HepG2 (cell line): ENCODE results near the gene COX6B1. TPM values are rescaled to one million over a fixed set of nuclear protein-coding genes. Genes with fewer than 3 reads are reported as not detected.

ENCODE experiments used
- DMAP1 ChIP-seq: IDR thresholded peaks from 2 replicates; pipeline ENCODE4 v1.6.1; 2016
- FOXC1 ChIP-seq: sonication (generic); formaldehyde crosslinking; IDR thresholded peaks from 2 replicates; pipeline ENCODE4 v1.8.0; 2022; ENCODE audit warnings: mild to moderate bottlenecking, missing genetic modification reagents, borderline replicate concordance
- HDAC1 ChIP-seq: sonication (generic); formaldehyde crosslinking; IDR thresholded peaks from 2 replicates; pipeline ENCODE4 v1.5.1; 2020; ENCODE audit warnings: mild to moderate bottlenecking, missing genetic modification reagents
- HMGA1 ChIP-seq: sonication (generic); formaldehyde crosslinking; conservative IDR thresholded peaks from 2 replicates; pipeline ENCODE4 v1.4.0; 2020; ENCODE audit warnings: missing genetic modification reagents
- MLLT10 ChIP-seq: sonication (generic); formaldehyde crosslinking; IDR thresholded peaks from 2 replicates; pipeline ENCODE4 v1.4.0; 2020; ENCODE audit warnings: missing genetic modification reagents
- MTA1 ChIP-seq: sonication (generic); formaldehyde crosslinking; IDR thresholded peaks from 2 replicates; pipeline ENCODE4 v1.4.0; 2020; ENCODE audit warnings: missing genetic modification reagents, mild to moderate bottlenecking, borderline replicate concordance
- SUZ12 ChIP-seq: fragments of 150-350 bp; IDR thresholded peaks from 2 replicates; pipeline ENCODE4 v1.6.1; 2014; ENCODE audit warnings: low read depth, low read length
- TARDBP ChIP-seq: sonication (generic); formaldehyde crosslinking; IDR thresholded peaks from 2 replicates; pipeline ENCODE4 v1.8.0; 2022; ENCODE audit warnings: mild to moderate bottlenecking, missing genetic modification reagents
- TRIM24 ChIP-seq: sonication (generic); formaldehyde crosslinking; IDR thresholded peaks from 2 replicates; pipeline ENCODE4 v1.8.0; 2022; ENCODE audit warnings: mild to moderate bottlenecking, missing genetic modification reagents
- ZBTB8A ChIP-seq: sonication (generic); formaldehyde crosslinking; IDR thresholded peaks from 2 replicates; pipeline ENCODE4 v1.4.0; 2020; ENCODE audit warnings: mild to moderate bottlenecking, low read depth, missing genetic modification reagents, borderline replicate concordance
- ZNF264 ChIP-seq: sonication (generic); formaldehyde crosslinking; IDR thresholded peaks from 2 replicates; pipeline ENCODE4 v1.4.0; 2020; ENCODE audit warnings: missing genetic modification reagents
- ZNF292 ChIP-seq: sonication (generic); formaldehyde crosslinking; IDR thresholded peaks from 2 replicates; pipeline ENCODE4 v1.8.1; 2022; ENCODE audit warnings: mild to moderate bottlenecking, low read depth, missing genetic modification reagents, borderline replicate concordance
- ZNF326 ChIP-seq: sonication (generic); formaldehyde crosslinking; IDR thresholded peaks from 2 replicates; pipeline ENCODE4 v1.4.0; 2020; ENCODE audit warnings: missing genetic modification reagents, borderline replicate concordance
- ZNF337 ChIP-seq: sonication (generic); formaldehyde crosslinking; IDR thresholded peaks from 2 replicates; pipeline ENCODE4 v1.5.1; 2020; ENCODE audit warnings: missing genetic modification reagents, low read depth, mild to moderate bottlenecking, borderline replicate concordance
- ZNF552 ChIP-seq: sonication (generic); formaldehyde crosslinking; IDR thresholded peaks from 2 replicates; pipeline ENCODE4 v1.9.0; 2022; ENCODE audit warnings: missing genetic modification reagents, mild to moderate bottlenecking, borderline replicate concordance
- ZNF557 ChIP-seq: sonication (generic); formaldehyde crosslinking; IDR thresholded peaks from 2 replicates; pipeline ENCODE4 v1.4.0; 2020; ENCODE audit warnings: missing genetic modification reagents
- ZNF577 ChIP-seq: sonication (generic); formaldehyde crosslinking; IDR thresholded peaks from 2 replicates; pipeline ENCODE4 v1.4.0; 2020; ENCODE audit warnings: mild to moderate bottlenecking, low read depth, missing genetic modification reagents, borderline replicate concordance
- ZNF747 ChIP-seq: sonication (generic); formaldehyde crosslinking; IDR thresholded peaks from 2 replicates; pipeline ENCODE4 v1.8.1; 2023; ENCODE audit warnings: missing genetic modification reagents, mild to moderate bottlenecking, borderline replicate concordance
- ZNF782 ChIP-seq: sonication (generic); formaldehyde crosslinking; IDR thresholded peaks from 2 replicates; pipeline ENCODE4 v1.4.0; 2020; ENCODE audit warnings: missing genetic modification reagents, mild to moderate bottlenecking, borderline replicate concordance
- polyA plus RNA-seq, 8 experiments: library from polyadenylated mRNA; depleted of rRNA in 3 of 8; stranded (reverse) in 7 of 8; unstranded in 1 of 8; fragments of >200 nt; fragmentation: Illumina TruSeq in 4 of 8; extraction: Trizol in 4 of 8; gene quantifications; 2 replicates each; pipeline versions ENCODE4 v1.2.1 to v1.2.3, GENCODE V29; 2011 to 2016; ENCODE audit warnings: low read depth in 4 of 8, missing spikeins in 1 of 8, mixed read lengths in 1 of 8; ENCODE audit not compliant: insufficient read depth in 1 of 8
- total RNA-seq, 5 experiments: library from RNA; depleted of rRNA; stranded (reverse); fragments of >200 nt; fragmentation: Illumina TruSeq; extraction: Trizol; gene quantifications; 2 replicates each; pipeline ENCODE4 v1.2.3, GENCODE V29; 2016; ENCODE audit warnings: low read depth in 1 of 5
- TF ChIP-seq, protein P1 (sequence below): sonication (generic); formaldehyde crosslinking; IDR thresholded peaks from 2 replicates; pipeline ENCODE4 v1.5.1; 2020; ENCODE audit warnings: missing genetic modification reagents, mild to moderate bottlenecking, borderline replicate concordance
- TF ChIP-seq, protein P2 (sequence below): sonication (generic); formaldehyde crosslinking; conservative IDR thresholded peaks from 2 replicates; pipeline ENCODE4 v1.4.0; 2020; ENCODE audit warnings: missing genetic modification reagents
- TF ChIP-seq, protein P3 (sequence below): sonication (generic); formaldehyde crosslinking; IDR thresholded peaks from 2 replicates; pipeline ENCODE4 v1.8.0; 2022; ENCODE audit warnings: missing genetic modification reagents, mild to moderate bottlenecking, moderate library complexity, borderline replicate concordance
- TF ChIP-seq, protein P4 (sequence below): sonication (generic); formaldehyde crosslinking; IDR thresholded peaks from 2 replicates; pipeline ENCODE4 v1.4.0; 2020; ENCODE audit warnings: mild to moderate bottlenecking, missing genetic modification reagents
- TF ChIP-seq, protein P5 (sequence below): IDR thresholded peaks from 2 replicates; pipeline ENCODE4 v1.6.1; 2016; ENCODE audit warnings: mild to moderate bottlenecking, missing biosample characterization, missing genetic modification reagents

COX6B1 gene
- total and polyA plus RNA-seq, 2 of the 13 experiments (the other 11 are each of a cell fraction or from before 2014, with no cell fraction given): 481 to 487 TPM

DNA sequence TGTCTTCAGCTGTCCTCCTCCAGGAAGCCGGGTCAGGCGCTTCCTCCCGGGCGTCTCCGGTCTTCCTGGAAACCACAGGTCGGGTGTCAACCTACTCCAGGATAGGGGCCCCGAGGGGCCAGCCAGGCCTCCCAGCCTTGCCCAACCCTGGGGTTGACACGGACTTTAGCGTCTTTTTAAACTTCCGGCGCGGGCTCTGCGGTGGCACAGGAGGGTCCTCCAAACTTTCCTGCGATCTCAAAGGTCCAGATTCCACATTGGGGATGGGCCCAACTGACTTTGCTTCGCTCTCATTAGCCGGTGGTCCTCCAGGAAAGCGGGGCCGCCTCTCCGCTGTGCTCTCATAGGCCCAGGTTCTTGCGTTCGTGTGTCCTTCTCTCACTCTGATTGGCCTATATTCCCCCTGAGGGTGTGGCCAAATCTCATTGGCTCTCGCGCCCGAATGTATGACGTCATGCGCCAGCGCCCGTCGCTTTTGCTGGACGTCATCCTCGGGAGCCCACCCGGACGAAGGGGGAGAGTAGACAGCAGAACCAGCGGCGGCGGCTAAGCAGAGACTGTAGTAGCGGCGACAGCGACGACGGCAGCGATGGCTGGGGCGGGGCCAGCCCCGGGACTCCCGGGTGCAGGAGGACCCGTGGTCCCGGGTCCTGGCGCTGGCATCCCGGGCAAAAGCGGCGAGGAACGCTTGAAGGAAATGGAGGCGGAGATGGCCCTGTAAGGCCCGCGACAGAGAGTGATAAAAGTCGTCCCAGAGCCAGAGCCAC, 19.4 kb upstream of the COX6B1 start, which contains the start of gene RBM42 (continued):
- TF ChIP-seq ZBTB8A (CRISPR knock-in tag): no peak
- TF ChIP-seq ZNF264 (CRISPR knock-in tag): peak; percentile 70
- TF ChIP-seq ZNF557 (CRISPR knock-in tag): no peak
- TF ChIP-seq ZNF747 (CRISPR knock-in tag): peak; percentile 48; the same call in 1 of the 2 replicates
- peak; percentile 85 for TF ChIP-seq TARDBP (CRISPR knock-in tag)
- TF ChIP-seq DMAP1 (CRISPR knock-in tag): peak; percentile 77
- TF ChIP-seq, protein P1, sequence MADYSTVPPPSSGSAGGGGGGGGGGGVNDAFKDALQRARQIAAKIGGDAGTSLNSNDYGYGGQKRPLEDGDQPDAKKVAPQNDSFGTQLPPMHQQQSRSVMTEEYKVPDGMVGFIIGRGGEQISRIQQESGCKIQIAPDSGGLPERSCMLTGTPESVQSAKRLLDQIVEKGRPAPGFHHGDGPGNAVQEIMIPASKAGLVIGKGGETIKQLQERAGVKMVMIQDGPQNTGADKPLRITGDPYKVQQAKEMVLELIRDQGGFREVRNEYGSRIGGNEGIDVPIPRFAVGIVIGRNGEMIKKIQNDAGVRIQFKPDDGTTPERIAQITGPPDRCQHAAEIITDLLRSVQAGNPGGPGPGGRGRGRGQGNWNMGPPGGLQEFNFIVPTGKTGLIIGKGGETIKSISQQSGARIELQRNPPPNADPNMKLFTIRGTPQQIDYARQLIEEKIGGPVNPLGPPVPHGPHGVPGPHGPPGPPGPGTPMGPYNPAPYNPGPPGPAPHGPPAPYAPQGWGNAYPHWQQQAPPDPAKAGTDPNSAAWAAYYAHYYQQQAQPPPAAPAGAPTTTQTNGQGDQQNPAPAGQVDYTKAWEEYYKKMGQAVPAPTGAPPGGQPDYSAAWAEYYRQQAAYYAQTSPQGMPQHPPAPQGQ: no peak
- peak; percentile 29; the same call in 1 of the 2 replicates for TF ChIP-seq ZNF782 (CRISPR knock-in tag)
- TF ChIP-seq ZNF292 (CRISPR knock-in tag): no peak
- no peak for TF ChIP-seq MLLT10 (CRISPR knock-in tag)
- TF ChIP-seq, protein P2, sequence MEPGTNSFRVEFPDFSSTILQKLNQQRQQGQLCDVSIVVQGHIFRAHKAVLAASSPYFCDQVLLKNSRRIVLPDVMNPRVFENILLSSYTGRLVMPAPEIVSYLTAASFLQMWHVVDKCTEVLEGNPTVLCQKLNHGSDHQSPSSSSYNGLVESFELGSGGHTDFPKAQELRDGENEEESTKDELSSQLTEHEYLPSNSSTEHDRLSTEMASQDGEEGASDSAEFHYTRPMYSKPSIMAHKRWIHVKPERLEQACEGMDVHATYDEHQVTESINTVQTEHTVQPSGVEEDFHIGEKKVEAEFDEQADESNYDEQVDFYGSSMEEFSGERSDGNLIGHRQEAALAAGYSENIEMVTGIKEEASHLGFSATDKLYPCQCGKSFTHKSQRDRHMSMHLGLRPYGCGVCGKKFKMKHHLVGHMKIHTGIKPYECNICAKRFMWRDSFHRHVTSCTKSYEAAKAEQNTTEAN (CRISPR knock-in tag): no peak
- no peak for TF ChIP-seq ZNF326 (CRISPR knock-in tag)
- TF ChIP-seq, protein P3, sequence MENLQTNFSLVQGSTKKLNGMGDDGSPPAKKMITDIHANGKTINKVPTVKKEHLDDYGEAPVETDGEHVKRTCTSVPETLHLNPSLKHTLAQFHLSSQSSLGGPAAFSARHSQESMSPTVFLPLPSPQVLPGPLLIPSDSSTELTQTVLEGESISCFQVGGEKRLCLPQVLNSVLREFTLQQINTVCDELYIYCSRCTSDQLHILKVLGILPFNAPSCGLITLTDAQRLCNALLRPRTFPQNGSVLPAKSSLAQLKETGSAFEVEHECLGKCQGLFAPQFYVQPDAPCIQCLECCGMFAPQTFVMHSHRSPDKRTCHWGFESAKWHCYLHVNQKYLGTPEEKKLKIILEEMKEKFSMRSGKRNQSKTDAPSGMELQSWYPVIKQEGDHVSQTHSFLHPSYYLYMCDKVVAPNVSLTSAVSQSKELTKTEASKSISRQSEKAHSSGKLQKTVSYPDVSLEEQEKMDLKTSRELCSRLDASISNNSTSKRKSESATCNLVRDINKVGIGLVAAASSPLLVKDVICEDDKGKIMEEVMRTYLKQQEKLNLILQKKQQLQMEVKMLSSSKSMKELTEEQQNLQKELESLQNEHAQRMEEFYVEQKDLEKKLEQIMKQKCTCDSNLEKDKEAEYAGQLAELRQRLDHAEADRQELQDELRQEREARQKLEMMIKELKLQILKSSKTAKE (CRISPR knock-in tag): no peak
- TF ChIP-seq ZNF337 (CRISPR knock-in tag): no peak
- TF ChIP-seq SUZ12: no peak
- peak; percentile 83 for TF ChIP-seq FOXC1 (CRISPR knock-in tag)
- TF ChIP-seq, protein P4, sequence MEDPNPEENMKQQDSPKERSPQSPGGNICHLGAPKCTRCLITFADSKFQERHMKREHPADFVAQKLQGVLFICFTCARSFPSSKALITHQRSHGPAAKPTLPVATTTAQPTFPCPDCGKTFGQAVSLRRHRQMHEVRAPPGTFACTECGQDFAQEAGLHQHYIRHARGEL: no peak
- 0 out of 2 replicates have a peak, but pooled peaks have one; percentile 56 for TF ChIP-seq ZNF552 (CRISPR knock-in tag)
- no peak for TF ChIP-seq HMGA1 (CRISPR knock-in tag)
- TF ChIP-seq, protein P5, sequence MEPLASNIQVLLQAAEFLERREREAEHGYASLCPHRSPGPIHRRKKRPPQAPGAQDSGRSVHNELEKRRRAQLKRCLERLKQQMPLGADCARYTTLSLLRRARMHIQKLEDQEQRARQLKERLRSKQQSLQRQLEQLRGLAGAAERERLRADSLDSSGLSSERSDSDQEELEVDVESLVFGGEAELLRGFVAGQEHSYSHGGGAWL: peak; percentile 76
- no peak for TF ChIP-seq TRIM24 (CRISPR knock-in tag)
- peak; percentile 99 for TF ChIP-seq HDAC1 (CRISPR knock-in tag)
- peak; percentile 38; the same call in 1 of the 2 replicates for TF ChIP-seq MTA1 (CRISPR knock-in tag)
- TF ChIP-seq ZNF577 (CRISPR knock-in tag): no peak
